Measurements from ENCODE around the gene TMEM120B.

GRCh38 chr12:121780429-121780828 lies 67.9 kb downstream of the TMEM120B start:
- no peak for TF ChIP-seq CTCF (IDR thresholded peaks at IDR 0.05; ENCODE audit: low read depth, low read length)
- TF ChIP-seq EZH2phosphoT487 (IDR thresholded peaks at IDR 0.05; ENCODE audit: low read depth): no peak

Measured in OCI-LY3 (cell line).